IPS-11a (cell line): ENCODE results near the gene SDK2.

Experiments
- H3K4me3 ChIP-seq: one replicate; pipeline ENCODE4 v1.5.1; 2013; ENCODE audit warnings: low read depth, low read length, control low read depth

Gene SDK2

DNA sequence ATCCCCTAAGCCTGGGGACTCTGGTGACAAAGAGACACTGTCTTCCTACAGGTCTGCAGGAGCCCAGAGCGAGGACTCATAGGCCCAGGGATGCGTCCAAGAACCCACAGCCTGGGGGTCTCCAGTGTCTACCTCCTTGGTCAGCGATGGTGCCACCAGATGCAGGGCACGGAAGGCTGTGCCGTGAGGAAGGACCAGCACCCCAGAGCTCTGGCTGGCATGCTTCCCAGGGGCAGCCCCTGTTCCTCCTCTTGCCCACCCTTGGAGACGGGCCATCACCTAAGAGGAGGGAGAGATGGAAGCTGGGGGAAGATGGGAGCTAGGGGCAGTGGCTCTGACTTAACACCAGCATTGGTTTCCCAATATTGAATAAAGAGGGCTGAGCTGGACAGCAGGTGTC, 125.2 kb downstream of the SDK2 start:
- H3K4me3 ChIP-seq: no peak overlapping the region

GRCh38 chr17:73516431-73516830, 127.8 kb downstream of the SDK2 start:
- no peak overlapping the region for H3K4me3 ChIP-seq

DNA sequence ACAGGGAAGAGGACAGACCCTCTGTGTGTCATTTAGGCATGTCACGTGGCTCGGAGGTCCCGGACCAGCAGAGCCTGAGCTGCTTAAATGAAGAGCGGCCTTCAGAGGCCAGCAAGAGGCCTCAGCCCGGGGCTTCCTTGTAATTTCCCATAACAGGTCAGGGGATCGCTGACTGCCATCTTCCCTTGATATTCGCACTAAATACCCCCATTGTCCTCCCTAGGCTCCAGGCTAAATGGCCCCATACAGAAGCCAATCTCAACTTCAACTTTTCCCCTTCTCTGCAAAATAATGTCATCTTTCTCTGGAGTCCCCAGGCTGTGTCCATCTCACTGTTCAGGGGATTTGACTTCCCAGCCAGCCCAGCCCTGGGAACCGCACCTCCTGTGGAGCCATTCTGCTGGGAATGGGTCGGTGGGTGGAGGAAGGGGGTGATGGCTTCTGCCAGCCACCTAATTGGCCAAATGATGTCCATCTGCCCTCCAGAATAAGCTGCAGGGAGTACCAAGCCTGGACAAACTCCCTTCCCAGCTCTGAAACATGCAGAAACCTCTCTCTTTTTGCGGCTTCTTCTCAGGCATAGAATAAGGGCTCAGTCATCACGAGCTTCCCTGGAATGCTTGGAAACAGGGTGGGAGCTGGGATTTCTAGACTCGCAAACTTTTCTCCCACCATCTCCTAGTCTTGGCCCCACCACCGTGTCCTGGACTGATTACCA, 129.9 kb downstream of the SDK2 start:
- no peak overlapping the region for H3K4me3 ChIP-seq

- H3K4me3 ChIP-seq: no peak overlapping the region
Measured at GRCh38 chr17:73513426-73513825, 130.8 kb downstream of the SDK2 start.

DNA sequence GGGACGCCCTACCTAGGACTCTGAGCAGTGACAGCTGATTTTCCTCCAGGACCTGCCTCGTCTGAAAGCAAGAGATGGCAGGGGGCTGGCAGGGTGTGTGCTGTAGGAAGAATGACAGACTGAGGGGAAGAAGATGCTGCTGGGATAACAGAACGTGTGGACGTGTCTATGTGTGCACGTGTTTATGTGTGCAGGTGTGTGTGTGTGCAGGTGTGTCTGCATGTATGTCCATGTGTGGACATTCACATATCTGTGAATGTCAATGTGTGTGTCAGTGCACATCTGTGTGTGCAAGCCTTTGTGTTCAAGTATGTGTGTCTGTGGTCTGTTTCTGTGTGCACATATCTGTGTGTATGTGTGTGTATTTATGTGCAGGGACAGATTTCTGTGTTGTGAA, 132.5 kb downstream of the SDK2 start:
- H3K4me3 ChIP-seq: no peak overlapping the region

DNA sequence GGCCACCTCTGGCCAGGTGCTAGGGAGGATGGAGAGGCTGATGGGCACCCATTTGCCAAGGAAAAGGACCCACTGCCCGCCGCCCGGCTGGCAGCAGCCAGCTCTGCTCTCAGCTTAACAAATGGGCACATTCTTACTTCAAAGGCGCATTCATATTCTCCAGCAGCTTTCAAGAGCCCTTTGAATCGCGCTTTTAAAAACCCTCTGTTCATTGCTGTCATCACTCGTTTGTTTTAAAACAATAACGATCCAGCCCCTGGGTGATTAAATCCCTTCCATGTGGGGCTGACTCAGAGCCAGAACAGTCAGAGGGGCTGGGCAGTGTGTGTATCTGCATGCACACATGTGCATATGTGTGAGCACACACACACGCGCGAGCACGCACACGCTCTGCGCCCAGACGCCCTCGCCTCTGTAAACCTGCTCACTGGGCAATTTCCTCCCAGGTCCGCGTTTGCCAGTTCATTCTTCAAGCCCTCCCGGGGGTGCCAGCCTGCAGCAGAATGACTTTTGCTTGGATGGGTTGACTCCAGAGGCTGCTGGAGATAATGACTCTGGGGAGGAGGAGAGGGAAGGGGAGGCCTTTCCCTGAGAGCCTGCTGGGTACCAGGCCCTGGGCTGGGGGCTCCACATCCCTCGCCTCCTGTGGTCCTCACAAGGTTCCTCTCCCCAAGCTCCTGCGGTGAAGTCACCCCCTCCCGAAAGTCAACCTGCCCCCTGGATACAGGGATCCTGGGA, 133.1 kb downstream of the SDK2 start:
- no peak overlapping the region for H3K4me3 ChIP-seq

DNA sequence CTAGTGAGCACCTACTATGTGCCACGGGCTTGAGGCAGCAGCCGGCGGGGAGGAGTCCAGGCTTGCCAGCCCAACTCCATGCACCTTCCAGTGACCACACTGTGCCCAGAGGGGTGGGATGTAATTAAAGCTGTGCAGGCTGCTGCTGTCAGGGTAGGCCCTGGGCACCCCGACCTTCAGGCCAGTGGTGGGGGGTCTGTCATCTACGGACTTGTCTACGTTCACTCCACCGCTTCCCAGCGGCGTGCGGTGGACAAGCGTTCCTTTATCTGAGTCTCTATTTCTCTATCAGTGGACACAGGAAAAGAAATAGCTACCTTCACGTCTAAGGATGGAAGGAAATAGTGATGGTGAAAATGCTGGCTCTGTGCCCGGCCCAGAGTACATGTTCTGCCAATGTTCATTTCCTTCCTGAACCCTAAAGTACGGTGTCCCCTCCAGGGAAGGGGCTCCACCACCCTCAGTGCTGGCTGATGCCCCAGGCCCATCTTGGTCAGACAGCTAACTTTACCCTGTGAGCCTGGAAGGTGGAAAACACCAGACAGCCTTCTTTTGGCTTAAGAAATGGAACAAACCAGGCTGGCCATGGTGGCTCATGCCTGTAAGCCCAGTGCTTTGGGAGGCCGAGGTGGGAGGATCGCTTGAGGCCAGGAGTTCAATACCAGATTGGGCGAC, 135.2 kb downstream of the SDK2 start:
- no peak overlapping the region for H3K4me3 ChIP-seq

DNA sequence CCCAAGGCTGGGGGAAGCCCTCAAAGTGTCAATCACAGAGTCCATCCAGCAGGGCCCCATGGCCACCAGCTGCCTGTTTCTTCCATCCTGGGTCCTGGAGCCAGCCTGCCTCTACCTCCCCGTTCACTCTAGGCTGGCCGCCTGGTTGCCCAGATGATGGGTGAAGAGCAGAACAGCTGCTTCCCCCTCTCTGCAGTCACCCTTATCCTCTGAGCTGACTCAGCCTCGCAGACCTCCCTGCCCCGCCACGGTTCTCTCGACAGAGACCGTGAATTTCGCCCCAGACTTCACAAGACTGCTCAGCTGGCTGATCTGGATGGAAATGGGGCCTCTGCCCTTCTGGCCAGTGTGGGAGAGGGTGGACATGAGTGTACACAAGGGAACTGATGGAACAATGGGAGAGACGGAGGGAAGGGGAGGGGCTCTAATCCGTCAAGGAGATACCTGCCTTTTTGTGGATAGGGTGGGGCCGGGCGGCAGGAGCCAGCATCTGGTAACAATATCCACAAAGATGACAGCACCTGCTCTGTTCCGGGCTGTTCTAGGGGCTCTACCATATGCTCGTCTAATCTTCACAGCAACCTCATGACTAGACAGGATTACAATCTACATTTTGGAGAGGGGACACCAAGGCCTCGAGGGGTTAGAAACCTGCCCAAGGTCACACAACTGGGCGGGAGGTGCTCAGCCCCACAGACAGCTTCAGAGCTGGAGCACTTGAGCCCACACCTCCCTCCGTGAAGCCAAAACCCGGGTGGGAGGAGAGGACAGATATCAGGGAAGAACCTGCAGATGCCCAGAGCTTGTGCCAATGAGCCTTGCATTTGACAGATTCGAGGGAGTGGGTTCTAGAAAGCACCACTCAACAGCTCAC, 136.0 kb downstream of the SDK2 start:
- no peak overlapping the region for H3K4me3 ChIP-seq

DNA sequence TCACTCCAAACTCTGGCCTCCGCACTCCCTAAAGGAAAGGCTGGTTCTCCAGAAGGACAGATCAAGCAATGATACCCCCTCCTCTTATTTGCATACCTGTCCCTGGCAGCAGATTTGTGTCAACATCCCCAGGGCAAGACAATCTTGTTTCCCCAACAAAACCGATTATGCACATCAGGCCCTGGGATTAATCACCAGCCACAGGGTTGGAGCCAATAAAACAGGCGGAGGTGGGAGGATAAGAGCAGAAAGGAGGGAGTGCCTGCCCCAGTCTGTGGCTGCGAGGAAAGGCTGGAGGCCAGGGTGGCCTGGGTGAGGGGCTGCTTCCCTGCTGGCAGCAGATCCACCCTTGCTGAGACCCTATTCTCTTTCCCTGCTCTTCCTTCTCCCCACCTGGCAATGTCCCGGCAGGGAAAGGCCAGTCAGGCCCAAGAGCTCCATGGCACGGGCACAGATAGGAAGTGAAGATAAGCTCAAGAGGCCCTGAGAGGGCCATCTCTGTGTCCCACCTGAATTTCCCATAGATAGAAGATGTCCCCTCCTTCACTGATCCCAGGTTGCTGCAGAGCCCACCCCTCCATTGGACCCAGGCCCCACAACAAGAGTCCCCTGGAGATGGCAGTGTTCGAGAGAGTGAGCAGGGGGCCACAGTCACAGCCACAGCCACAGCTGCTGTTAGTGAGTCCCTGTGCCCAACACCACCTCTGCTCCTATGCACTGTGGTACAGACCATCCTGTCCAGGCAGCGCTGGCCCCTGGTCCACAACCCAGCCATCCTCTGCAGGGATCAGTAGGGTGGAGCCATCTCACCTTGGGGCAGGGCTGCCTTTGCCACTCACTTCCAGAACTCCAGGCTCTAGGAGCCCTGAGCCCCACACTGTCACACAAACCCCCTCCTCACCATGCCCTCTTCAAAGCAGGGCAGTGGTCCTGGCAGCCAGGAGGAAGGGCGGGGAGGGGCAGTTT, 137.5 kb downstream of the SDK2 start:
- H3K4me3 ChIP-seq: no peak overlapping the region

GRCh38 chr17:73503560-73503959, 140.7 kb downstream of the SDK2 start:
- no peak overlapping the region for H3K4me3 ChIP-seq

- no peak overlapping the region for H3K4me3 ChIP-seq
Measured at GRCh38 chr17:73500414-73500999, 143.7 kb downstream of the SDK2 start.

GRCh38 chr17:73498886-73499554, 145.2 kb downstream of the SDK2 start:
- H3K4me3 ChIP-seq: no peak overlapping the region

- H3K4me3 ChIP-seq: no peak overlapping the region
Measured at GRCh38 chr17:73498176-73498575, 146.1 kb downstream of the SDK2 start.

DNA sequence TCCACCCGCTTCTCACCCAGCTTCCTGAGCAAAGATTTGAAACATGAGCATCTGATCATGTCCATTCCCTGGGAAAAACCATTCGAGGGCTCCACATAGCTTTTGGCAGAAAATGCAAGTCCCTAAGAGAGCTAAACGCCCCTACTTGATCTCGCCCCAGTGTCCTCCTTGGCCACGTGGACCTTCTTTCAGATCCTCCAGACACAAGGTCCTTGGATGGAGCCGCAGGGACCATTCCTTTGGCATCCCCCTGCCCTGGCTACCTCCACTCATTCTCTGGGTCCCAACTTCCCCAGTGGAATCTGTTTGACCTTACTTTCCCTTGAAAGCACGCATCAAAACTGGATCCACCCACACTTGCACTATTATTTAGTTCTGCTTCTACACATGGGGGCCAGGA, 146.5 kb downstream of the SDK2 start:
- H3K4me3 ChIP-seq: no peak overlapping the region

GRCh38 chr17:73496232-73496631, 148.0 kb downstream of the SDK2 start:
- H3K4me3 ChIP-seq: no peak overlapping the region

- no peak overlapping the region for H3K4me3 ChIP-seq
Measured at GRCh38 chr17:73495641-73496040, 148.6 kb downstream of the SDK2 start.

DNA sequence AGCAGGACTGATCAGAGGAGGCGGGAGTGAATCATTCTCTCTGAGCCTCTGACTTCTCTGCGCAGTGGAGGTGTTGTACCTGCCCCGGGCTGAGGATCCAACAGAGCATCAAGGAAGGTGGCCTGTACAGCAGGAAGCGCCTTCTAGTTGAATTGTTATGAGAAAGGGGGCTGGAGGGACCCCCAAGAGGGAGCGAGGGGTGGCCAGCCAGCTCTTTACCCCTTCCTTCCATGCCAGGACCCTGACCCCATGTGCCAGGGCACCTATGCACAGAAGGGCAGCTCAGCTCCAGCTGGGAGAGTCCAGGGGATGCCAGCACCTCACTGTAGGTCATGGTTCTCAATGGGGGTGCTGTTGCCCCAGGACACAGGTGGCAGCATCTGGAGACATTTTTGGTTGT, 149.3 kb downstream of the SDK2 start:
- no peak overlapping the region for H3K4me3 ChIP-seq

GRCh38 chr17:73493956-73494926, 150.0 kb downstream of the SDK2 start:
- no peak overlapping the region for H3K4me3 ChIP-seq
